ENCODE results near the gene MRPS18A. TPM values are rescaled to one million over a fixed set of nuclear protein-coding genes. Genes with fewer than 3 reads are reported as not detected.

The MRPS18A gene
- total RNA-seq, 1 experiment from 2014 or later: 105 TPM

DNA sequence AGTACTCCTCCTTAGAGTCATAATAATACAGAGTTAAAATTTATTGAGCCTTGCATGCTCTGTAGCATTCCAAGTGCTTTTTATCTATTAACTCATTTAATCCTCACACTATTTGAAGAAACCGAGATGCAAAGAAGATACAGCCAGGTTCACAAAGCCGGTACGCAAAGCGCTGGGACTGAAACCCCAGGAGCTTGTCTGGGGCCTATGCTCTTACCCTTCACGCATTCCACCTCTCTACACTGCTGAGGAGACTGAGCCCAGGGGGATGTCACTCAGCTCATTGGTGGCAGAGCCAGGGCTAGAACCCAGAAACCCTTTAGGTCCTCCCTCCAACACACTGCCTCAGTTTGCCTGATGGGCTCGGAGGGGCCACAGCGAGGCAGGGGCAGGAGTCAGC lies 19.7 kb upstream of the MRPS18A start:
- DNase-seq: no peak
- TF ChIP-seq EZH2 (IDR thresholded peaks at IDR 0.05; ENCODE audit: low read length, unreplicated experiment) (no peak), EZH2phosphoT487 (IDR thresholded peaks at IDR 0.05; ENCODE audit: borderline replicate concordance, low read length) (no peak)
- TF ChIP-seq, protein P1, sequence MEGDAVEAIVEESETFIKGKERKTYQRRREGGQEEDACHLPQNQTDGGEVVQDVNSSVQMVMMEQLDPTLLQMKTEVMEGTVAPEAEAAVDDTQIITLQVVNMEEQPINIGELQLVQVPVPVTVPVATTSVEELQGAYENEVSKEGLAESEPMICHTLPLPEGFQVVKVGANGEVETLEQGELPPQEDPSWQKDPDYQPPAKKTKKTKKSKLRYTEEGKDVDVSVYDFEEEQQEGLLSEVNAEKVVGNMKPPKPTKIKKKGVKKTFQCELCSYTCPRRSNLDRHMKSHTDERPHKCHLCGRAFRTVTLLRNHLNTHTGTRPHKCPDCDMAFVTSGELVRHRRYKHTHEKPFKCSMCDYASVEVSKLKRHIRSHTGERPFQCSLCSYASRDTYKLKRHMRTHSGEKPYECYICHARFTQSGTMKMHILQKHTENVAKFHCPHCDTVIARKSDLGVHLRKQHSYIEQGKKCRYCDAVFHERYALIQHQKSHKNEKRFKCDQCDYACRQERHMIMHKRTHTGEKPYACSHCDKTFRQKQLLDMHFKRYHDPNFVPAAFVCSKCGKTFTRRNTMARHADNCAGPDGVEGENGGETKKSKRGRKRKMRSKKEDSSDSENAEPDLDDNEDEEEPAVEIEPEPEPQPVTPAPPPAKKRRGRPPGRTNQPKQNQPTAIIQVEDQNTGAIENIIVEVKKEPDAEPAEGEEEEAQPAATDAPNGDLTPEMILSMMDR (conservative IDR thresholded peaks at IDR 0.05; ENCODE audit: low read depth, low read length): no peak
- no peak overlapping the region for H3K4me3 ChIP-seq (ENCODE audit: low read length)
- H3K9ac ChIP-seq (ENCODE audit: low read length): no peak overlapping the region
- no TSS peak for BruUV-seq (replicated peaks)
- H3K36me3 ChIP-seq (ENCODE audit: low read depth, low read length): no peaks in the 10 kb centered on the region
- POLR2A ChIA-PET (ENCODE audit: unreplicated experiment): no interaction called here
- H3K79me2 ChIP-seq (ENCODE audit: low read length): no peaks in the 10 kb centered on the region
- peaks cover 5% of the 10 kb centered on the region for H3F3A ChIP-seq (ENCODE audit: low read length, unreplicated experiment)
- peaks cover 32% of the 10 kb centered on the region for H3K4me1 ChIP-seq (ENCODE audit: insufficient read depth, low read length)
- intact Hi-C loops (cut with micrococcal nuclease): no loop called here
- H3K4me2 ChIP-seq (ENCODE audit: low read length): no peak overlapping the region
- CTCF ChIA-PET: no interaction called here
- H4K20me1 ChIP-seq (ENCODE audit: low read length): no peaks in the 10 kb centered on the region
- no peaks in the 10 kb centered on the region for H3K9me3 ChIP-seq (ENCODE audit: low read length)
- no peaks in the 10 kb centered on the region for H3K27me3 ChIP-seq (ENCODE audit: low read length)
- H3K27ac ChIP-seq (ENCODE audit: low read length): no peak overlapping the region
- H2AFZ ChIP-seq (ENCODE audit: low read length): no peak overlapping the region
- H3K9me2 ChIP-seq (replicated peaks; ENCODE audit: low read length): no peaks in the 10 kb centered on the region
- ATAC-seq: no peak

DNA sequence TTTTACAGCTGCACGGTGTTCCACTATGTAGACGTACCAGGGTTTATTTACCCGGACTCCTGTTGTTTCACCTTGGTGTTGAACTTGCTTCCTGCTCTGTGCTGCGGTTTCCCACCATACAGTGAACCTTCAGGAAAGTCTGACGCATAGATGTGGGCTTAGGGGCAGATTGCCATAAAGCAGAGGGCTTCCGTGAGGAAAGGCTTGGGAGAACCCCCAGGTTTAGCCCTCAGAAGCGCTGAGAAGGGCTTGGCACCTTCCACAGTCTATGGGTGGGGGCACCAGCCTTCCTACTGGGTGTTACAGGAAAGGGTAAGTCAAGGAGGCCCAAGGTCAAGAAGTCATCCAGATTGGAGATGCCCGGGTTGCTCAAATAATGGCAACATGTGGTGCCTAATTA lies 19.2 kb upstream of the MRPS18A start:
- CTCF ChIA-PET: no interaction called here
- H3K9me2 ChIP-seq (replicated peaks; ENCODE audit: low read length): no peaks in the 10 kb centered on the region
- H3K79me2 ChIP-seq (ENCODE audit: low read length): no peaks in the 10 kb centered on the region
- H3K9me3 ChIP-seq (ENCODE audit: low read length): no peaks in the 10 kb centered on the region
- no peak for ATAC-seq
- POLR2A ChIA-PET (ENCODE audit: unreplicated experiment): no interaction called here
- no peaks in the 10 kb centered on the region for H3K36me3 ChIP-seq (ENCODE audit: low read depth, low read length)
- no peak for DNase-seq
- H3K4me2 ChIP-seq (ENCODE audit: low read length): no peak overlapping the region
- TF ChIP-seq, protein P1 (conservative IDR thresholded peaks at IDR 0.05; ENCODE audit: low read depth, low read length): no peak
- TF ChIP-seq EZH2phosphoT487 (IDR thresholded peaks at IDR 0.05; ENCODE audit: borderline replicate concordance, low read length): no peak
- TF ChIP-seq EZH2 (IDR thresholded peaks at IDR 0.05; ENCODE audit: low read length, unreplicated experiment): no peak
- H2AFZ ChIP-seq (ENCODE audit: low read length): no peak overlapping the region
- BruUV-seq (replicated peaks): no TSS peak
- H3K4me1 ChIP-seq (ENCODE audit: insufficient read depth, low read length): peaks cover 37% of the 10 kb centered on the region
- intact Hi-C loops (cut with micrococcal nuclease): no loop called here
- H3K4me3 ChIP-seq (ENCODE audit: low read length): no peak overlapping the region
- H3F3A ChIP-seq (ENCODE audit: low read length, unreplicated experiment): peaks cover 5% of the 10 kb centered on the region
- no peak overlapping the region for H3K27ac ChIP-seq (ENCODE audit: low read length)
- no peaks in the 10 kb centered on the region for H4K20me1 ChIP-seq (ENCODE audit: low read length)
- H3K9ac ChIP-seq (ENCODE audit: low read length): no peak overlapping the region
- no peaks in the 10 kb centered on the region for H3K27me3 ChIP-seq (ENCODE audit: low read length)

DNA sequence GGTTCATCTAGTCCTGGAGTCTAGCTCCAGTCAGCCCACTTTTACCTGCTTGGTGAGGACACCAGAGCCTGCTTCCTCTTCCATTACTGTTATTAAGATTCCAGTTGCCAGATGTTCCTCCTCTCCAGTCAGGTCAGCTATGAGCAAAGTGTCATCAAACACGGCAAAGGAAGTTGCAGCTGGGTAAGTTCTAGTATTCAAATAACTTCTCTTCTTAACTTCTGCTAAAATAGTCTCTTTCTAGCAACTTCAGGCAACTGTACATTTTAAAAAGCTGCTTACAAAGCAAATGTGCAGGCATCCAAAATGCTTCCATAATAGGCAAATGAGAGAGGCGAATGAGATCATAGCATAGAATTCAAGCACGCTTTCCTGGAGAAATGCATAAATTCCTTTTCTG lies 18.4 kb upstream of the MRPS18A start:
- Histone ChIP-seq H4K20me1 (ENCODE audit: low read length) (no peaks in the 10 kb centered on the region), H3K9me2 (replicated peaks; ENCODE audit: low read length) (no peaks in the 10 kb centered on the region), H3K27ac (ENCODE audit: low read length) (no peak overlapping the region), H2AFZ (ENCODE audit: low read length) (no peak overlapping the region), H3K27me3 (ENCODE audit: low read length) (no peaks in the 10 kb centered on the region), H3K36me3 (ENCODE audit: low read depth, low read length) (no peaks in the 10 kb centered on the region), H3K9ac (ENCODE audit: low read length) (no peak overlapping the region), H3K4me2 (ENCODE audit: low read length) (peak overlapping the region; percentile 75; the same call in 1 of the 2 replicates), H3K79me2 (ENCODE audit: low read length) (no peaks in the 10 kb centered on the region), H3K9me3 (ENCODE audit: low read length) (no peaks in the 10 kb centered on the region), H3K4me3 (ENCODE audit: low read length) (no peak overlapping the region), H3F3A (ENCODE audit: low read length, unreplicated experiment) (peaks cover 5% of the 10 kb centered on the region), H3K4me1 (ENCODE audit: insufficient read depth, low read length) (peaks cover 37% of the 10 kb centered on the region)
- TF ChIP-seq EZH2phosphoT487 (IDR thresholded peaks at IDR 0.05; ENCODE audit: borderline replicate concordance, low read length) (no peak), EZH2 (IDR thresholded peaks at IDR 0.05; ENCODE audit: low read length, unreplicated experiment) (no peak)
- TF ChIP-seq, protein P1 (conservative IDR thresholded peaks at IDR 0.05; ENCODE audit: low read depth, low read length): no peak
- ChIA-PET POLR2A (ENCODE audit: unreplicated experiment) (no interaction called here), CTCF (no interaction called here)
- intact Hi-C loops (cut with micrococcal nuclease): no loop called here
- ATAC-seq: no peak
- BruUV-seq (replicated peaks): no TSS peak
- no peak for DNase-seq

Data from PC-3 (cell line).